Ascending aorta (tissue), 2 donors: ENCODE measurements around the gene C6orf136. TPM values are rescaled to one million over a fixed set of nuclear protein-coding genes. Genes with fewer than 3 reads are reported as not detected.
"Not testable (repeated sequence)": the region's sequence is repeated elsewhere in the genome, so short reads cannot be mapped to it uniquely, and the experiment has no call there.

Experiments used
- DNase-seq, 2 donors: peaks; one replicate each; pipeline ENCODE4 v3.0.0-alpha.2; 2019; ENCODE audit warnings: low spot score in 2 of 2
- H3K27ac ChIP-seq, 2 donors: fragments of 200-600 bp; sonication (generic); one replicate each; pipeline ENCODE4 v1.5.1; 2016 to 2017; ENCODE audit warnings: mild to moderate bottlenecking in 1 of 2
- H3K27me3 ChIP-seq: fragments of 200-600 bp; sonication (generic); one replicate; pipeline ENCODE4 v1.5.1; 2017
- H3K36me3 ChIP-seq, 2 donors: fragments of 200-600 bp; sonication (generic); one replicate each; pipeline ENCODE4 v1.5.1; 2016
- H3K4me1 ChIP-seq, 2 donors: fragments of 200-600 bp; sonication (generic); one replicate each; pipeline ENCODE4 v1.5.1; 2016 to 2017; ENCODE audit warnings: mild to moderate bottlenecking in 1 of 2
- H3K4me3 ChIP-seq, 2 donors: fragments of 200-600 bp; sonication (generic); one replicate each; pipeline ENCODE4 v1.5.1; 2016 to 2017; ENCODE audit warnings: mild to moderate bottlenecking in 1 of 2
- H3K9me3 ChIP-seq, 2 donors: fragments of 200-600 bp; sonication (generic); one replicate each; pipeline ENCODE4 v1.5.1; 2016
- intact Hi-C: fragments of 100-400 bp; cut with DNase I; formaldehyde crosslinking; loops from one replicate; pipeline ENCODE4 v1.15.1; 2023
- total RNA-seq: library from RNA; depleted of rRNA; stranded (reverse); fragments of >200 nt; gene quantifications from one replicate; pipeline ENCODE4 v1.1.0, GENCODE V29; 2016
- TF ChIP-seq, protein P1 (sequence below), 3 experiments: fragments of 200-600 bp in 2 of 3; fragments of 450-650 bp in 1 of 3; sonication (generic) in 2 of 3; IDR thresholded peaks; one replicate each; pipeline ENCODE4 v1.5.1; 2016 to 2019; ENCODE audit warnings: antibody characterized with exemption in 3 of 3, mild to moderate bottlenecking in 1 of 3, moderate library complexity in 1 of 3

The C6orf136 gene
- total RNA-seq, 1 donor from 2014 or later = 6.2 TPM

DNA sequence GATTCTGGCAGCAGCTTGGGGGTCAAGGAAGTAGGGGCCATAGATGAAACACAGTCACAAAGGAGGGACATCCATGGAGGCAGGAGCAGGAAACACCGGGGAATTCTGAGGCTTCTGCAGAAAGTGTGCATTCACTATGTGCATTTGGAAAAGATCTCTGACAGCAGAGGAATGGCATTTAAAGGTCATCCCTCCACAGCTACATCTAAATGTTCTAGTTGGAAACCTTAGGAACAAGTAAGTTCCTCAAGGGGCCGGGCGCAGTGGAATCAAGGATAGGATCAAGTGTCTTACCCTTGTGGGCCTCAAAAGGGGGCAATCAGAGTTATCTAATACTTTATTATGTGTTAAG lies 8.8 kb downstream of the C6orf136 start:
- H3K27ac ChIP-seq = no peak overlapping the region
- no peak overlapping the region for H3K4me3 ChIP-seq
- H3K4me1 ChIP-seq = no peaks in the 10 kb centered on the region
- H3K9me3 ChIP-seq = no peaks in the 10 kb centered on the region
- intact Hi-C loops = no loop called here
- TF ChIP-seq, protein P1, sequence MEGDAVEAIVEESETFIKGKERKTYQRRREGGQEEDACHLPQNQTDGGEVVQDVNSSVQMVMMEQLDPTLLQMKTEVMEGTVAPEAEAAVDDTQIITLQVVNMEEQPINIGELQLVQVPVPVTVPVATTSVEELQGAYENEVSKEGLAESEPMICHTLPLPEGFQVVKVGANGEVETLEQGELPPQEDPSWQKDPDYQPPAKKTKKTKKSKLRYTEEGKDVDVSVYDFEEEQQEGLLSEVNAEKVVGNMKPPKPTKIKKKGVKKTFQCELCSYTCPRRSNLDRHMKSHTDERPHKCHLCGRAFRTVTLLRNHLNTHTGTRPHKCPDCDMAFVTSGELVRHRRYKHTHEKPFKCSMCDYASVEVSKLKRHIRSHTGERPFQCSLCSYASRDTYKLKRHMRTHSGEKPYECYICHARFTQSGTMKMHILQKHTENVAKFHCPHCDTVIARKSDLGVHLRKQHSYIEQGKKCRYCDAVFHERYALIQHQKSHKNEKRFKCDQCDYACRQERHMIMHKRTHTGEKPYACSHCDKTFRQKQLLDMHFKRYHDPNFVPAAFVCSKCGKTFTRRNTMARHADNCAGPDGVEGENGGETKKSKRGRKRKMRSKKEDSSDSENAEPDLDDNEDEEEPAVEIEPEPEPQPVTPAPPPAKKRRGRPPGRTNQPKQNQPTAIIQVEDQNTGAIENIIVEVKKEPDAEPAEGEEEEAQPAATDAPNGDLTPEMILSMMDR (IDR thresholded peaks at IDR 0.05) = no peak
- peaks cover 84 to 97% of the 10 kb centered on the region in 2 donors for H3K36me3 ChIP-seq
- DNase-seq = no peak
- H3K27me3 ChIP-seq = no peaks in the 10 kb centered on the region

DNA sequence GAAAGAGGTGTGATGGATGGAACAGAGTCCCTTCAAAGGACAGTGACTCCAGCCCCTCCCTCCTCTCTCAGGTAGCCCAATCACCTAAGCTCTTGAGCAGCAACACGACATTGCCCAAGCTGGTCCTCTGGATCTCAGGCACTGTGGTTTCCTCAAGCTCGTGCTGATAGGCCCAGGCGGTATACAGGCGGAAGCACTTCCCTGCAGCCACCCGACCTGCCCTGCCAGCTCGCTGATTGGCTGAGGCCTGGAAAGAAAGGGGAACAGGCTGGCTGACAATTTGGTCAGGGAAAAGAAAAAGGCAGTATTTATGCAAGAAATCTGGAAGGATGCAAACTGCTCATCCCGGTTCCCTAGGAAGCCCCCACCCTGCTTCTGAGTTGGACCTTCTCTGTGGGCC lies 9.6 kb downstream of the C6orf136 start:
- peaks cover 84 to 99% of the 10 kb centered on the region in 2 donors for H3K36me3 ChIP-seq
- no peak for DNase-seq

DNA sequence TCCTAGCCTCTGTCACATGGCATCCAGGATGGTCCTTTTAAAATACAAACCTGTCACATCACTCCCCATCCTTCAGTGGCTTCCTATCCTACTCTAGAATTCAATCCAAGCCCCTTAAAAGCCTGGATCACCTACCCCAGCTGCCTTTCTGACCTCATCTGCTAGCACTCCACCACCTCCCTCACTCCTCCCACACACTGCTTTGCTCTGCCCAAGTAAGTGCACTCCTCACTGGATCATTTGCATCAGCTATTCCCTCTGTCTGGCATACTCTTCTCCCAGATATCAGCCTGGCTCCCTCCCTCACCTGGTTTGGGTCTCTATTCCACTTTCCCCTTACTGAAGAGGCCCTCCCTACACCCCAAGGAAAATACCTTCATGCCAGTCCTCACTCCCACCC lies 10.5 kb downstream of the C6orf136 start:
- no peak overlapping the region for H3K4me3 ChIP-seq
- DNase-seq = no peak
- TF ChIP-seq, protein P1 (IDR thresholded peaks at IDR 0.05) = no peak
- H3K27me3 ChIP-seq = no peaks in the 10 kb centered on the region
- peaks cover 85 to 99% of the 10 kb centered on the region in 2 donors for H3K36me3 ChIP-seq
- intact Hi-C loops = no loop called here
- H3K4me1 ChIP-seq = no peaks in the 10 kb centered on the region
- no peak overlapping the region for H3K27ac ChIP-seq
- H3K9me3 ChIP-seq = no peaks in the 10 kb centered on the region

More for the DNA sequence above, 9.6 kb downstream of the C6orf136 start:
- no peaks in the 10 kb centered on the region for H3K9me3 ChIP-seq
- TF ChIP-seq, protein P1 (IDR thresholded peaks at IDR 0.05) = no peak
- no peaks in the 10 kb centered on the region for H3K4me1 ChIP-seq
- no peak overlapping the region for H3K27ac ChIP-seq
- intact Hi-C loops = no loop called here
- H3K27me3 ChIP-seq = no peaks in the 10 kb centered on the region
- H3K4me3 ChIP-seq = no peak overlapping the region

DNA sequence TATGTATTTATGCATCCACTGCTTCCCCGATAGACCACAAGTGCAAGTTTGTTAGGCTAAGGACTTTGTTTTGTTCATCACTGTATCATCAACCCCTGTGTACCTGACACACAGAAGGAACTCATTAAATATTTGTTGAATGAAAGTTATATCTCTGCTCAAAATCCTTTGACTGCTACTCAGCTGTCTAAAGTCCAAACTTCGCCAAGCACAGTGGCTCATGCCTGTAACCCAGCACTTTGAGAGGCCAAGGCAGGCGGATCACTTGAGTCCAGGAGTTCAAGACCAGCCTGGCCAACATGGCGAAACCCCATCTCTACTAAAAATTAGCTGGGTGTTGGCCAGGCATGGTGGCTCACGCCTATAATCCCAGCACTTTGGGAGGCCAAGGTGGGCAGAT lies 11.0 kb downstream of the C6orf136 start:
- H3K4me3 ChIP-seq, H3K9me3 ChIP-seq, H3K4me1 ChIP-seq, H3K27ac ChIP-seq, H3K27me3 ChIP-seq, DNase-seq, intact Hi-C loops: not testable (repeated sequence)
- peaks cover 89 to 99% of the 10 kb centered on the region in 2 donors for H3K36me3 ChIP-seq

DNA sequence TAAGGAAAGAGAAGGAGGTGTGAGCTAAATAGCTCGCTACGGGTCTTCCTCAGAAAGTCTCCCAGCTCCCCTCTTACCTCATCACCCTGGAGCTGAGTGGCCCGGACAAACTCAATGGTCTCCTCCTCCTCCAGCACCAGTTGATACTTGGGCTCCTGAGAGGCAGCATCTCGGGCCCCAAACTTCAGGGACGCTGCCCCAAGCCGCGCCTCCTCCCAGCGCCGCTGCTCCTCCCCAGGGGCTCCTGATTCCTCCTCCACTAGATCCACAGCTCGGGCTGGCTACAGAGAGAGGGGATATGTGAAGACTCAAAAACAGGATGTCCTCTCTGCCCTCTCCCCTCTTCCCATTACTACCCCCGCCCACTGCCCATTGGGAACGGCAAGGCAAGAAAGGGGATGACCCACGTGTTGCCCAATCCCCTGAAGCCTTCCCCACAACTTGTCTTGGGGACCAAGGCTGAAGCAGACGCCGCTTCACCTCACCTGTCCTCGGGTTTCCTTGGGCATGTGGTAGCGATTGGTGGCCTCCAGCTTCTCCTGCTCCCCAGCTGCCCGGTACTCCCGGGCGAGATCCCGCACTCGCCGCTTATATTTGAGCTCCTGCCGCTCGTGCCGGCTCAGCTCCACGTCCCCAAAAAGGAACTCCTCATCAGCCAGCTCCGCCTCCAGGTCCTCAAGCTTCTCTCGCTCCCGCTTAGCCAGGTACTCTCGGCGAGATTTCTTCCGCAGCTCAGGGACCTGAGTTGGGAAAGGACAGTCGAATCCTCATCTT lies 18.2 kb downstream of the C6orf136 start:
- Histone ChIP-seq H3K4me1 (no peaks in the 10 kb centered on the region), H3K27me3 (no peaks in the 10 kb centered on the region), H3K36me3 (peaks cover 78 to 97% of the 10 kb centered on the region in 2 donors), H3K4me3 (no peak overlapping the region), H3K27ac (no peak overlapping the region), H3K9me3 (no peaks in the 10 kb centered on the region)
- DNase-seq = no peak
- intact Hi-C loops = no loop called here
- TF ChIP-seq, protein P1 (IDR thresholded peaks at IDR 0.05) = no peak

DNA sequence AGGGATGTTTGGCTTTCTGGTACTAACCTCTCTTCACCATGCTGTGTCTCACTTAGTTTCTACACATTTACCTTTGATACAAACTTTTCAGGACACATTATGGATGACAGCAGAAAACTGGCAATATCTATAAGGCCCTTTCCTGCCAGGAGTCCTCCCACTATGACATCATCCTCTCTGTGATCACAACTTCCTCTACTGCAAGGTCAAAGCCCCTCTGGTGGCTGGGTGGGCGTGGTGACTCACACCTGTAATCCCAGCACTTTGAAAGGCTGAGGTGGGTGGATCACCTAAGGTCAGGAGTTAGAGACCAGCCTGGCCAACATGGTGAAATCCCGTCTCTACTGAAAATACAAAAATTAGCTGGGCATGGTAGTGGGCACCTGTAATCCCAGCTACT lies 19.4 kb downstream of the C6orf136 start:
- H3K4me1 ChIP-seq, H3K9me3 ChIP-seq, H3K4me3 ChIP-seq, H3K27me3 ChIP-seq, intact Hi-C loops, DNase-seq, H3K27ac ChIP-seq: not testable (repeated sequence)
- peaks cover 79 to 94% of the 10 kb centered on the region in 2 donors for H3K36me3 ChIP-seq
